ENCODE measurements around the gene HDAC2. TPM values are rescaled to one million over a fixed set of nuclear protein-coding genes. Genes with fewer than 3 reads are reported as not detected.
"Not testable (repeated sequence)": the region's sequence is repeated elsewhere in the genome, so short reads cannot be mapped to it uniquely, and the experiment has no call there.

The HDAC2 gene
- total and polyA plus RNA-seq, 2 experiments from 2014 or later, result 343 to 355 TPM

- TF ChIP-seq CTCF (conservative IDR thresholded peaks at IDR 0.05; ENCODE audit: low read depth in 2 of 2), result no peak
- TF ChIP-seq EZH2phosphoT487 (IDR thresholded peaks at IDR 0.05; ENCODE audit: unreplicated experiment), result no peak
- TF ChIP-seq ETS1 (IDR thresholded peaks at IDR 0.05), result no peak
- no peak for TF ChIP-seq ZNF114 (CRISPR knock-in tag; IDR thresholded peaks at IDR 0.05)
- no peak for TF ChIP-seq REST (IDR thresholded peaks at IDR 0.05; ENCODE audit: unreplicated experiment)
Observed at GRCh38 chr6:113934101-113934500, 36.8 kb downstream of the HDAC2 start (continued).

- H3K79me2 ChIP-seq (replicated peaks; ENCODE audit: insufficient read depth); H3K4me2 ChIP-seq; H4K20me1 ChIP-seq (replicated peaks; ENCODE audit: insufficient read depth); H3K9me2 ChIP-seq (ENCODE audit: insufficient read depth); H3F3A ChIP-seq (replicated peaks; ENCODE audit: low read depth); H3K4me1 Mint-ChIP-seq; H3K4me3 Mint-ChIP-seq; H3K4me1 ChIP-seq (ENCODE audit: insufficient read depth); ATAC-seq; H3K27ac ChIP-seq (ENCODE audit: low read depth); H3K27me3 Mint-ChIP-seq (ENCODE audit: insufficient read depth, low read depth, poor library complexity); H3K27ac Mint-ChIP-seq; H3K4me3 ChIP-seq; DNase-seq (ENCODE audit: low spot score); H2AFZ ChIP-seq; H3K27me3 ChIP-seq (ENCODE audit: insufficient read depth): not testable (repeated sequence)
- peaks cover 46% of the 10 kb centered on the region for H3K36me3 Mint-ChIP-seq (ENCODE audit: low read depth)
- peaks cover 46% of the 10 kb centered on the region for H3K9me3 Mint-ChIP-seq
- peaks cover 15% of the 10 kb centered on the region for H3K36me3 ChIP-seq (ENCODE audit: insufficient read depth)
Observed at GRCh38 chr6:113931907-113932306, 39.0 kb downstream of the HDAC2 start.

GRCh38 chr6:113930183-113930582 is 40.8 kb downstream of the HDAC2 start:
- Histone ChIP-seq H3K9me2 (ENCODE audit: insufficient read depth) (no peaks in the 10 kb centered on the region), H2AFZ (no peak overlapping the region)
- H3K36me3 Mint-ChIP-seq (ENCODE audit: low read depth), result peaks cover 46% of the 10 kb centered on the region
- no peak for TF ChIP-seq EZH2phosphoT487 (IDR thresholded peaks at IDR 0.05; ENCODE audit: unreplicated experiment)
- TF ChIP-seq ZNF462 (CRISPR knock-in tag; IDR thresholded peaks at IDR 0.05), result no peak
- TF ChIP-seq STAT1 (IDR thresholded peaks at IDR 0.05; ENCODE audit: unreplicated experiment), result no peak
- TF ChIP-seq JUNB (IDR thresholded peaks at IDR 0.05; ENCODE audit: unreplicated experiment), result no peak

More at GRCh38 chr6:113930183-113930582, 40.8 kb downstream of the HDAC2 start:
- Histone ChIP-seq H3K79me2 (replicated peaks; ENCODE audit: insufficient read depth) (no peaks in the 10 kb centered on the region), H3K4me2 (no peak overlapping the region), H4K20me1 (replicated peaks; ENCODE audit: insufficient read depth) (no peaks in the 10 kb centered on the region; the same call in 1 of the 2 replicates), H3K36me3 (ENCODE audit: insufficient read depth) (peaks cover 12% of the 10 kb centered on the region), H3F3A (replicated peaks; ENCODE audit: low read depth) (no peaks in the 10 kb centered on the region), H3K27ac (ENCODE audit: low read depth) (no peak overlapping the region), H3K27me3 (ENCODE audit: insufficient read depth) (no peaks in the 10 kb centered on the region), H3K4me1 (ENCODE audit: insufficient read depth) (no peaks in the 10 kb centered on the region), H3K4me3 (no peak overlapping the region)
- Mint-ChIP-seq H3K27me3 (ENCODE audit: insufficient read depth, low read depth, poor library complexity) (peaks cover 5% of the 10 kb centered on the region), H3K9me3 (peaks cover 46% of the 10 kb centered on the region), H3K4me1 (no peaks in the 10 kb centered on the region), H3K4me3 (no peak overlapping the region), H3K27ac (no peak overlapping the region)
- DNase-seq (ENCODE audit: low spot score) (no peak), ATAC-seq (no peak)
